ENCODE data around the gene FUT8.

The FUT8 gene

GRCh38 chr14:65496178-65496993, 83.9 kb downstream of the FUT8 start:
- no peak for DNase-seq

- DNase-seq, result no peak
Measured at GRCh38 chr14:65499138-65499537, 86.6 kb downstream of the FUT8 start.

- DNase-seq, result no peak
Measured at GRCh38 chr14:65500075-65500474, 87.5 kb downstream of the FUT8 start.

- no peak for DNase-seq
Measured at GRCh38 chr14:65501328-65501727, 88.8 kb downstream of the FUT8 start.

- DNase-seq, result no peak
Measured at GRCh38 chr14:65502676-65503124, 90.2 kb downstream of the FUT8 start.

DNA sequence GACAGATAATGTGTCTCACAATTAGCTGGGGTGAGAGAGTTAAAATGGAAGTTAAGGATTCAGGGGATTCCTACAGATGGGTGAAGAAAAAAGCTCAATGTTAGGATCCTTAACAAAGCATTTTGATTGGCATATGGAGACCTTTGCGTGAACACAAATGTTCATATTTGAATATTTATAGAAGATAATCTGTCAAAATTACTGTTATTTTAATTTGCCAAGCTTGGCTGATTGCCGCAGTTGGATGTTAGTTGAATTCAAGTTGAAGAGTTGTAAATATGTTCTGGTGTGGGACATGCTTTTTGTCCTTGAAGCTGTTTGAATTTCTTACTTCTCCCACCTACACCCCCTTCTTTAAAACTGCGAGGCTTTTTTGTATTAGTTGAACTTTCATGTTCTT, 91.2 kb downstream of the FUT8 start:
- DNase-seq, result no peak

- peak; percentile 88 for DNase-seq
Measured at GRCh38 chr14:65506801-65507200, 94.3 kb downstream of the FUT8 start.

DNA sequence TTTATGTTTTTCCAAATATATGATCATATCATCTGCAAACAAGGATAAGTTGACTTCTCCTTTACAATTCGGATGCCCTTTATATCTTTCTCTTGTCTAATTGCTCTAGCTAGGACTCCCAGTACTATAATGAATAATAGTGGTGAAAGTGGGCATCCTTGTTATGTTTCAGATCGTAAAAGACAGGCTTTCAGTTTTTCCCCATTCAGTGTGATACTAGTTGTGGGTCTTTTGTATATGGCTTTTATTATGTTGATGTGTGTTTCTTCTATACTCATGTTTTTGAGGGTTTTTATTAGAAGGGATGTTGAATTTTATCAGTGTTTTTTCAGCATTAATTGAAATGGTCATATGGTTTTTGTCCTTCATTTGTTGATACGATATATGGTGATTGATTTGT, 97.3 kb downstream of the FUT8 start:
- DNase-seq, result no peak

GRCh38 chr14:65513671-65514070, 101.1 kb downstream of the FUT8 start:
- no peak for DNase-seq

DNA sequence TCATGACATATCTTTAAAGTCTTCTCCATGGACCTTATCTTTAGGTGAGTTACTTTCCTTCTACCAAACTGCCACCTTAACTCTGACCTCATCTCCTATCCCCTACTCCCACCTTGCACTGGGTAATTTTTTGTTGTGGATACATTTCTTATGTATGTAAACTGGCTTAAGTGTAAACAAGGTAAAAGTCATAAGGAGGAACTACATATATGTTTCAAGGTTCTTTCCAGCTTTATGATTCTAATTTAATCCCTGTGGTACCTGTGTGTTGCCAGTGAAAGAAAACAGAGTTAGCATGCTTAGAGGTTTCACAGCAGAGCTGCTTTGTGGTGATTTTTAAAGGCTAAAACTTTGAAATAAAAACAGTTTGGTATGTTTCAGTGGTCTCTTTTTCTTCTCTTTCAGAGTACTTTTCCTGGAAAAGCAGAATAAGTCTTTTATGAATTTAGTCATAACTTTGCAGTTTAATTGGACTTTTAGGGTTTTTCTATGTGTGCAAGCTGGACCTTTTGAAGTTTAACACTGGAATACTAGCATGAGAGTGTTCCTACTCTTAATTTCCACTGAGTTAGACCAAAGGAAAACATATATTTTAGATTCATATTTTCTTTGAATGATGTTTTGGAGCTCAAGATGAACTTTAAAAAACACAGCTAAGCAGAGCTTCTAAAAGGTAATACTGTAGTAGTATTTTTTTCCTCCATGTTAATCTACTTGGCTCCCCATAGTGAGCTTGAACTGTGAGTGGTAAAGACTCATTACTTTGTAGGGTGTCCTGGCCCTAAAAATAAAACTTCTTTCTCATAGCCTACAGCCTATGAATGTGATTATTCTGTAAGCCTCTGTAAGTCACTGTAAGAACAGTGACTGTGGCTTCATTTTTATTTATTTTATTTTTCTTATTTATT, 105.4 kb downstream of the FUT8 start:
- no peak for DNase-seq

DNA sequence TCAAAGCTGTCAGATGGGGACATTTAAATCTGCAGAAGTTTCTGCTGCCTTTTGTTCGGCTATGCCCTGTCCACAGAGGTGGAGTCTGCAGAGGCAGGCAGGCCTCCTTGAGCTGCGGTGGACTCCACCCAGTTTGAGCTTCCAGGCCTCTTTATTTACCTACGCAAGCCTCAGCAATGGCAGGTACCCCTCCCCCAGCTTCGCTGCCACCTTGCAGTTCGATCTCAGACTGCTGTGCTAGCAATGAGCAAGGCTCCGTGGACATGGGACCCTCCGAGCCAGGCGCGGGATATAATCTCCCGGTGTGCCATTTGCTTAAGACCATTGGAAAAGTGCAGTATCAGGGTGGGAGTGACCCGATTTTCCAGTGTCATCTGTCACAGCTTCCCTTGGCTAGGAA, 115.5 kb downstream of the FUT8 start:
- no peak for DNase-seq

DNA sequence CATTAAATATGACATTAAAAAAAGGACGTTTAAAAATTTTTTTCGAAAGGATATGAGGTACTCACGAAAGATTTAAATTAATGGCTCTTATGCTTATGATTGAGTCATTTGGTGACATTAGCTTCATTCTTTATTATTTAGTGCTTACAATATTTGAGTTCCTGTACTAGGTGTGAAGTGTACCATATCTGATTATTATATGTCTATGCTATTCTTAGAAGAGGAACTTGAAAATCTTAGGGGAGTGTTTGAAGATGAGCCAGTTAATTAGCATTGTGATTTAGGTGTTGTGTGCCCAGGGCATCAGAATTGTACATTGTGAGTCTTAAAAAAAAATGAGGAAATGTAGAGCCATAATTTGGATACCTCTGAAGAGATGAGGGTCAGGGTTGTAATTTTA, 118.6 kb downstream of the FUT8 start:
- DNase-seq, result no peak

- no peak for DNase-seq
Measured at GRCh38 chr14:65533736-65534404, 121.3 kb downstream of the FUT8 start.

- no peak for DNase-seq
Measured at GRCh38 chr14:65536781-65537423, 124.4 kb downstream of the FUT8 start.

- DNase-seq, result no peak
Measured at GRCh38 chr14:65548878-65549277, 136.3 kb downstream of the FUT8 start.

DNA sequence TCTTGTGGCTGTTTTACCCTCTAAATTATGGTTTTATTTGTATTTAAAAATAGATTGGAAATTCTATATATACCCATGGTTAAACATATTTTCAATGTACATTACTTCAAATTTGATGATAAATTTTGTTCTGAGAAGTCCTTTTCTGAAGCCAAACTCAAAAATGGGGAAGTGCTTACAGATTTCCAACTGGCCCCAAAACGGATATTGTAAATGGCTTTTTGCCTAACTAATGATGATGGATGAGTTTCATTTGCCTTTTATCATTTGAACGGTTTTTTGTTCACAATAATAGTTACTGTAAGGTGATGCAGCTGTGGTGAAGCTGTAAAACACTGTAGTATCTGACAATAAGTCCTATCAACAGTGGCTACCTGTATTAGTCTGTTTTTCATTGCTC, 136.9 kb downstream of the FUT8 start:
- DNase-seq, result no peak

GRCh38 chr14:65550779-65551643, 138.5 kb downstream of the FUT8 start:
- no peak for DNase-seq

GRCh38 chr14:65552724-65553123, 140.2 kb downstream of the FUT8 start:
- no peak for DNase-seq

DNA sequence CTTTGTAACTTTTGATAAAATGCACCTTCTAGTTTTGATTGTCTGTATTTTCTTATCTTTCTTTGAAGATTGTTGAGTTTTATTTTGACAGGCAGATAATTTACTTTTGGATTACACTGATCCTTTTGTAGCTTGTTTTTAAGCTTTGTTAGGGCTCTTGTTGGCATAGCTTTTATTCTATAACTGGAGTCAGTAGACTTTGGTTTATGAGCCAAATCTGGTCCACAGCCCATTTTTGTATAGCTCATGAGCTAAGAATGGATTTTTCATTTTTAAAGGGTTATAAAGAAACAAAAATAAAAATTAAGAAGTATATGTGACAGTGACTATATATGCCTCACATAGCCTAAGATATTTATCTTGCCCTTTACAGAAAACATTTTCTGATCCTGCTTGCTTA, 142.3 kb downstream of the FUT8 start:
- DNase-seq, result no peak

- no peak for DNase-seq
Measured at GRCh38 chr14:65555358-65555757, 142.8 kb downstream of the FUT8 start.

GRCh38 chr14:65558363-65558762, 145.8 kb downstream of the FUT8 start:
- no peak for DNase-seq

Measured in COR-L47 (cell line).